BE2C (cell line): ENCODE measurements around the gene DMKN.
A peak's percentile ranks its signal among the peaks of the same experiment; 100 is the strongest.
"Not testable (repeated sequence)": the region's sequence is repeated elsewhere in the genome, so short reads cannot be mapped to it uniquely, and the experiment has no call there.

Experiments used
- DNase-seq: peaks from one replicate; pipeline ENCODE4 v3.0.0-alpha.2; 2020
- H3K27me3 ChIP-seq: fragments of 250-450 bp; sonication (Bioruptor Pico); 2 replicates; pipeline ENCODE4 v1.5.1; 2020; ENCODE audit warnings: mild to moderate bottlenecking
- H3K36me3 ChIP-seq: fragments of 250-450 bp; sonication (Bioruptor Pico); 2 replicates; pipeline ENCODE4 v1.5.1; 2020; ENCODE audit warnings: mild to moderate bottlenecking
- H3K4me1 ChIP-seq: fragments of 250-450 bp; sonication (Bioruptor Pico); 2 replicates; pipeline ENCODE4 v1.5.1; 2020
- H3K4me3 ChIP-seq: 2 replicates; pipeline ENCODE4 v1.5.1; 2011; ENCODE audit warnings: low read depth, low read length
- H3K9me3 ChIP-seq: fragments of 250-450 bp; sonication (Bioruptor Pico); 2 replicates; pipeline ENCODE4 v1.5.1; 2020
- TF ChIP-seq, protein P1 (sequence below): IDR thresholded peaks from 2 replicates; pipeline ENCODE4 v1.5.1; 2012; ENCODE audit warnings: mild to moderate bottlenecking, low read depth, low read length

Gene DMKN

DNA sequence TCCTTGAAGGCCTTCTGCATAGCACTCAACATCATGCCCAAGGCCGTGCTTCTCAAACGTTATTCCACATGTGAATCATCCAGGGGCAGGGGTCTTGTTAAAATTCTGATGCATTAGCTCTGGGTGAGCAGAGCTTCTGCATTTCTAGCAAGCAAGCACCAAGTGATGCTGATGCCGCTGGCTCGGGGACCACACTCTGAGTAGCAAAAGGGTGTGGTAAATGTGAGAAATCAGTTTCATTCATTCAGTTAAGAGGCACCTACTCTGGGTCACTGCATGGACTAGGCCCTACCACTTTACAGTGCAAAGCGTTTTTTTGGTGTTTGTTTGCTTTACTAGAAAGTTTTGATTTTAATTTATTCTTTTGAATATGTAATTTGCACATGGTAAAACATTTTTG is 30.4 kb downstream of the DMKN start:
- TF ChIP-seq, protein P1, sequence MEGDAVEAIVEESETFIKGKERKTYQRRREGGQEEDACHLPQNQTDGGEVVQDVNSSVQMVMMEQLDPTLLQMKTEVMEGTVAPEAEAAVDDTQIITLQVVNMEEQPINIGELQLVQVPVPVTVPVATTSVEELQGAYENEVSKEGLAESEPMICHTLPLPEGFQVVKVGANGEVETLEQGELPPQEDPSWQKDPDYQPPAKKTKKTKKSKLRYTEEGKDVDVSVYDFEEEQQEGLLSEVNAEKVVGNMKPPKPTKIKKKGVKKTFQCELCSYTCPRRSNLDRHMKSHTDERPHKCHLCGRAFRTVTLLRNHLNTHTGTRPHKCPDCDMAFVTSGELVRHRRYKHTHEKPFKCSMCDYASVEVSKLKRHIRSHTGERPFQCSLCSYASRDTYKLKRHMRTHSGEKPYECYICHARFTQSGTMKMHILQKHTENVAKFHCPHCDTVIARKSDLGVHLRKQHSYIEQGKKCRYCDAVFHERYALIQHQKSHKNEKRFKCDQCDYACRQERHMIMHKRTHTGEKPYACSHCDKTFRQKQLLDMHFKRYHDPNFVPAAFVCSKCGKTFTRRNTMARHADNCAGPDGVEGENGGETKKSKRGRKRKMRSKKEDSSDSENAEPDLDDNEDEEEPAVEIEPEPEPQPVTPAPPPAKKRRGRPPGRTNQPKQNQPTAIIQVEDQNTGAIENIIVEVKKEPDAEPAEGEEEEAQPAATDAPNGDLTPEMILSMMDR, result no peak
- no peaks in the 10 kb centered on the region for H3K27me3 ChIP-seq
- H3K36me3 ChIP-seq, result no peaks in the 10 kb centered on the region
- H3K4me3 ChIP-seq, result no peak overlapping the region
- no peaks in the 10 kb centered on the region for H3K9me3 ChIP-seq
- no peak for DNase-seq
- peaks cover 21% of the 10 kb centered on the region for H3K4me1 ChIP-seq

DNA sequence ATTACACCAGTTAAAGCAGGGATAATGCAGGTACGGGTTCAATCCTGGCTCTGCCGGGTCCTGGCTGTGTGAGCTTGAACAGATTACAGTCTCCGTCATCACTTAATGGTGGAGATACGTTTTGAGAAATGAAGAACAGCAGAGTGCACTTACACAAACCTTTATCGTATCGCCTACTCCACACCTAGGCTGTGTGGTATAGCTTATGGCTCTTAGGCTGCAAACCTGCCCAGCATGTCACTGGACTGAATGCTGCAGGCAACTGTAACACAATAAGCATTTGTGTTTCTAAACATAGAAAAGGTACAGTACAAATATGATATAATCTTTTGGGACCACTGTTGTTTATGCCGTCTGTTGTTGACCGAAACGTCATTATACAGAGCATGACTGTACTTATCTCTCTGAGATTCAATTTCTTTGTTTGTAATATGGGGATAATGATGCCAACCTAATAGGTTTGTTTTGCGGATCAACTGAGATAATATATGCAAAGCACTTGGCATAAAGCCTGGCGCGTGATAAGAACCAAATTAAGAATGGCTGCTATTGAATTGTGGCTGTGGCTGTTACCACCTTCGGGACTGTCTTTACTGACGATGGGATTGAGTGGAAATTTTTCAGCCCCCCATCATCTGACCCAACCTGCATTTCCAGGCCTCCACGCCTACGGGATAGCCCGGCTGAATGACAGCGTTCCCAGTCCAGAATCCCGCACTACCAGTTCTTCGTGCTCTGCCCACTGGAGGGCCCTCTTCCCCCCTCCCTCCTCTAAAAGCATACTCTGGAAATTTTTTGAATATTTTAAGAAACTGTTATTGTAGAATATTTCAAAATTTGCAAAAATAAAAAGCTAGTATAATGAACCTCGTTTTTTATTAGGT is 34.4 kb downstream of the DMKN start:
- no peaks in the 10 kb centered on the region for H3K36me3 ChIP-seq
- no peaks in the 10 kb centered on the region for H3K9me3 ChIP-seq
- H3K4me1 ChIP-seq, result peaks cover 4% of the 10 kb centered on the region; the same call in 1 of the 2 replicates
- TF ChIP-seq, protein P1, result peak; percentile 58
- no peaks in the 10 kb centered on the region for H3K27me3 ChIP-seq
- H3K4me3 ChIP-seq, result peak overlapping the region; percentile 42
- DNase-seq, result peak; percentile 59

DNA sequence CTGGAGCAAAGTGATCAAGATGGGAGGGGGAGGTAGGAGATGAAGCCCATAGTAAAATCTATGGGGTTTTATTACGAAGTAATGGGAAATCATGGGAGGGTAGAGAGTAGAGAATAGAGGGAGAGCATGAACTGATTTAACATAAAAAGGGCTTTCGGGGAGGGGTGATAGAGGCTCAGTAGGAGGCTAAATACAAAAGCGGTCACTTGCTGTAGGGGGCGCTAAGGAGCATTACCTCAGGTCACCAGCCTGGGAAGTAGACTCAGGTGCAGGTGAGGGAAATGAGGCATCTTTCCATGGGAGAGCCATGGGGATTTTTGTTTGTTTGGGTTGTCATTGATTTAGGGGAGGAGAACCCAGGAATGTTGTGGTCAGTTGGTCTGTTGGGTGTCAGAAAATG is 37.3 kb downstream of the DMKN start:
- H3K9me3 ChIP-seq, result no peaks in the 10 kb centered on the region
- TF ChIP-seq, protein P1, result peak; percentile 36
- peaks cover 4% of the 10 kb centered on the region; the same call in 1 of the 2 replicates for H3K4me1 ChIP-seq
- DNase-seq, result no peak
- H3K27me3 ChIP-seq, result no peaks in the 10 kb centered on the region
- no peaks in the 10 kb centered on the region for H3K36me3 ChIP-seq
- no peak overlapping the region for H3K4me3 ChIP-seq

GRCh38 chr19:35474594-35474993 is 38.9 kb downstream of the DMKN start:
- not testable (repeated sequence) for H3K27me3 ChIP-seq, H3K9me3 ChIP-seq, H3K4me1 ChIP-seq, H3K4me3 ChIP-seq, DNase-seq, H3K36me3 ChIP-seq

- no peak for DNase-seq
- peaks cover 4% of the 10 kb centered on the region; the same call in 1 of the 2 replicates for H3K4me1 ChIP-seq
- TF ChIP-seq, protein P1, result no peak
- no peaks in the 10 kb centered on the region for H3K27me3 ChIP-seq
- no peaks in the 10 kb centered on the region for H3K36me3 ChIP-seq
- H3K4me3 ChIP-seq, result no peak overlapping the region
- no peaks in the 10 kb centered on the region for H3K9me3 ChIP-seq
Measured at GRCh38 chr19:35474104-35474503, 39.3 kb downstream of the DMKN start.

DNA sequence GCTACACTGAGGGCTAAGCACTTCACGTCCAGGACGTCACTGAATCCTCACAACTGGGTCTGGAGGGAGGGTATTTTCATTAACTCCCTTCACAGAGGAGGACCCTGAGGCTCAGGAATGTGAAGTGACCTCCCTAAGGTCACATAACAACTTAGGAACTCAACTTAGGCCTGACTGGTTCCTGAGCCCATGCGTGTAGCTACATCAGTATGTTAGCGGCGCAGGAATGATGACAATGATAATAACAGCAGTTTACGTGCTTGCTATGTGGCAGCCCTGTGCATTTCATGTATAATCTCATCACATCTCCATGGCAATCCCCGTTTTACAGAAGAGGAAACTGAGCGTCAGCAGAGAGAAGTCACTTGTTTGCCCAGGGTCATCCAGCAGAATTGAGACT is 41.5 kb downstream of the DMKN start:
- TF ChIP-seq, protein P1, result no peak
- no peak for DNase-seq
- Histone ChIP-seq H3K4me1 (peaks cover 13% of the 10 kb centered on the region), H3K36me3 (no peaks in the 10 kb centered on the region), H3K27me3 (no peaks in the 10 kb centered on the region), H3K9me3 (no peaks in the 10 kb centered on the region), H3K4me3 (no peak overlapping the region)

GRCh38 chr19:35471075-35471474 is 42.4 kb downstream of the DMKN start:
- not testable (repeated sequence) for H3K27me3 ChIP-seq, H3K36me3 ChIP-seq, H3K4me3 ChIP-seq, H3K9me3 ChIP-seq, DNase-seq
- peaks cover 13% of the 10 kb centered on the region for H3K4me1 ChIP-seq
